Osteoblast (primary cell): ENCODE data around the gene NKAPD1. TPM values are rescaled to one million over a fixed set of nuclear protein-coding genes. Genes with fewer than 3 reads are reported as not detected.

Source experiments
- DNase-seq: peaks from one replicate; pipeline ENCODE4 v3.0.0; 2011; ENCODE audit warnings: low spot score, mixed read lengths; ENCODE audit not compliant: insufficient read length; ENCODE audit errors: missing footprints
- H2AFZ ChIP-seq: 2 replicates; pipeline ENCODE4 v1.6.0; 2011; ENCODE audit warnings: mild to moderate bottlenecking, low read length
- H3K27ac ChIP-seq: 2 replicates; pipeline ENCODE4 v1.5.1; 2011; ENCODE audit warnings: mild to moderate bottlenecking, low read depth, low read length, moderate library complexity
- H3K27me3 ChIP-seq: 2 replicates; pipeline ENCODE4 v1.6.0; 2012; ENCODE audit warnings: mild to moderate bottlenecking, control low read depth, inconsistent platforms, low read length, moderate library complexity; ENCODE audit not compliant: insufficient read depth
- H3K36me3 ChIP-seq: 2 replicates; pipeline ENCODE4 v1.5.1; 2011; ENCODE audit warnings: mild to moderate bottlenecking, low read length, control low read depth, moderate library complexity; ENCODE audit not compliant: insufficient read depth
- H3K4me1 ChIP-seq: 2 replicates; pipeline ENCODE4 v1.5.1; 2011; ENCODE audit warnings: mild to moderate bottlenecking, low read length, control low read depth, moderate library complexity; ENCODE audit not compliant: insufficient read depth
- H3K4me2 ChIP-seq: 2 replicates; pipeline ENCODE4 v1.6.0; 2011; ENCODE audit warnings: mild to moderate bottlenecking, low read length; ENCODE audit not compliant: insufficient read depth
- H3K4me3 ChIP-seq: fragments of 200-600 bp; sonication (generic); 3 replicates; pipeline ENCODE4 v1.5.1; 2012; ENCODE audit warnings: mild to moderate bottlenecking, low read length, inconsistent platforms; ENCODE audit not compliant: insufficient read depth
- H3K79me2 ChIP-seq: 2 replicates; pipeline ENCODE4 v1.6.0; 2012; ENCODE audit warnings: mild to moderate bottlenecking, low read length, control low read depth, inconsistent platforms; ENCODE audit not compliant: insufficient read depth
- H3K9me3 ChIP-seq: 2 replicates; pipeline ENCODE4 v1.5.1; 2011; ENCODE audit warnings: low read depth, low read length, control low read depth
- H4K20me1 ChIP-seq: 2 replicates; pipeline ENCODE4 v1.6.0; 2012; ENCODE audit warnings: mild to moderate bottlenecking, low read length, control low read depth; ENCODE audit not compliant: insufficient read depth
- total RNA-seq: library from RNA; depleted of rRNA; stranded (reverse); fragments of >200 nt; gene quantifications from 2 replicates; pipeline ENCODE4 v1.2.3, GENCODE V29; 2012
- TF ChIP-seq, protein P1 (sequence below): IDR thresholded peaks from 2 replicates; pipeline ENCODE4 v1.5.1; 2011; ENCODE audit warnings: mild to moderate bottlenecking, low read depth, low read length, moderate library complexity; ENCODE audit errors: extremely low read depth

NKAPD1 gene
- total RNA-seq, 1 donor, result 37.6 TPM

GRCh38 chr11:112029460-112029859 is 44.6 kb upstream of the NKAPD1 start:
- DNase-seq, result no peak
- H3K27me3 ChIP-seq, result no peaks in the 10 kb centered on the region
- H3K79me2 ChIP-seq, result peaks cover 14% of the 10 kb centered on the region
- no peak overlapping the region for H2AFZ ChIP-seq
- no peak overlapping the region for H3K4me2 ChIP-seq
- H3K9me3 ChIP-seq, result no peaks in the 10 kb centered on the region
- peaks cover 8% of the 10 kb centered on the region for H3K4me1 ChIP-seq
- H4K20me1 ChIP-seq, result no peaks in the 10 kb centered on the region
- no peak overlapping the region for H3K4me3 ChIP-seq
- H3K27ac ChIP-seq, result no peak overlapping the region
- TF ChIP-seq, protein P1, sequence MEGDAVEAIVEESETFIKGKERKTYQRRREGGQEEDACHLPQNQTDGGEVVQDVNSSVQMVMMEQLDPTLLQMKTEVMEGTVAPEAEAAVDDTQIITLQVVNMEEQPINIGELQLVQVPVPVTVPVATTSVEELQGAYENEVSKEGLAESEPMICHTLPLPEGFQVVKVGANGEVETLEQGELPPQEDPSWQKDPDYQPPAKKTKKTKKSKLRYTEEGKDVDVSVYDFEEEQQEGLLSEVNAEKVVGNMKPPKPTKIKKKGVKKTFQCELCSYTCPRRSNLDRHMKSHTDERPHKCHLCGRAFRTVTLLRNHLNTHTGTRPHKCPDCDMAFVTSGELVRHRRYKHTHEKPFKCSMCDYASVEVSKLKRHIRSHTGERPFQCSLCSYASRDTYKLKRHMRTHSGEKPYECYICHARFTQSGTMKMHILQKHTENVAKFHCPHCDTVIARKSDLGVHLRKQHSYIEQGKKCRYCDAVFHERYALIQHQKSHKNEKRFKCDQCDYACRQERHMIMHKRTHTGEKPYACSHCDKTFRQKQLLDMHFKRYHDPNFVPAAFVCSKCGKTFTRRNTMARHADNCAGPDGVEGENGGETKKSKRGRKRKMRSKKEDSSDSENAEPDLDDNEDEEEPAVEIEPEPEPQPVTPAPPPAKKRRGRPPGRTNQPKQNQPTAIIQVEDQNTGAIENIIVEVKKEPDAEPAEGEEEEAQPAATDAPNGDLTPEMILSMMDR, result no peak
- peaks cover 48% of the 10 kb centered on the region for H3K36me3 ChIP-seq

DNA sequence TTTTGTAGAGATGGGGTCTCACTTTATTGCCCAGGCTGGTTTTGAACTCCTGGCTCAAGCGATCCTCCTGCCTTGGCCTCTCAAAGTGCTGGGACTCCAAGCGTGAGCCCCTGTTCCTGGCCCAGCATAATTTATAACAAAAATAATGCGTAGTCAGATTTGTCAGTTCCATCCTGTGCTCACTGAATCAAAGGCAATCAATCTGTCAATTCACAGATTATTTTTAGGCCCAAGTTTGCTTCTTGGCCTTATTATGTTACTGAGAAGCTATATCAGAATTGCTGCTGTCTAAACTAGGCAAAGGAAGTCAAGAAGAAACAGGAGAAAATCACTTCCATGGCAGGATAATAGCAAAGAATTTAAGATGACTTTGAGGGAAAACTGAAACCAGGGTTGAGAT is 40.2 kb upstream of the NKAPD1 start:
- Histone ChIP-seq H3K36me3 (peaks cover 65% of the 10 kb centered on the region), H2AFZ (no peak overlapping the region), H4K20me1 (no peaks in the 10 kb centered on the region), H3K4me2 (no peak overlapping the region), H3K27ac (no peak overlapping the region), H3K27me3 (no peaks in the 10 kb centered on the region), H3K4me1 (no peaks in the 10 kb centered on the region), H3K9me3 (no peaks in the 10 kb centered on the region), H3K4me3 (no peak overlapping the region), H3K79me2 (peaks cover 3% of the 10 kb centered on the region)
- no peak for DNase-seq
- TF ChIP-seq, protein P1, result no peak

- Histone ChIP-seq H4K20me1 (peaks cover 3% of the 10 kb centered on the region), H3K36me3 (peaks cover 50% of the 10 kb centered on the region), H3K79me2 (no peaks in the 10 kb centered on the region), H3K27me3 (no peaks in the 10 kb centered on the region), H3K27ac (no peak overlapping the region), H3K9me3 (no peaks in the 10 kb centered on the region), H2AFZ (no peak overlapping the region), H3K4me1 (peaks cover 7% of the 10 kb centered on the region), H3K4me2 (no peak overlapping the region), H3K4me3 (no peak overlapping the region)
- TF ChIP-seq, protein P1, result no peak
- no peak for DNase-seq
Measured at GRCh38 chr11:112037527-112037926, 36.6 kb upstream of the NKAPD1 start.

GRCh38 chr11:112042161-112042960 is 31.7 kb upstream of the NKAPD1 start:
- Histone ChIP-seq H3K27ac (peak overlapping the region; percentile 52), H3K79me2 (peaks cover 3% of the 10 kb centered on the region), H3K4me3 (no peak overlapping the region), H3K4me2 (peak overlapping the region; percentile 28), H3K4me1 (peaks cover 14% of the 10 kb centered on the region), H3K9me3 (no peaks in the 10 kb centered on the region), H3K36me3 (peaks cover 41% of the 10 kb centered on the region), H3K27me3 (no peaks in the 10 kb centered on the region), H4K20me1 (peaks cover 3% of the 10 kb centered on the region), H2AFZ (no peak overlapping the region)
- TF ChIP-seq, protein P1, result no peak
- DNase-seq, result no peak
